GOT3 (cell line): ENCODE measurements around the gene RAPGEF5.

Experiments
- DNase-seq: peaks from one replicate; lab custom pipeline; 2025; ENCODE audit warnings: mixed read lengths; lab: John Stamatoyannopoulos, UW

The RAPGEF5 gene

DNA sequence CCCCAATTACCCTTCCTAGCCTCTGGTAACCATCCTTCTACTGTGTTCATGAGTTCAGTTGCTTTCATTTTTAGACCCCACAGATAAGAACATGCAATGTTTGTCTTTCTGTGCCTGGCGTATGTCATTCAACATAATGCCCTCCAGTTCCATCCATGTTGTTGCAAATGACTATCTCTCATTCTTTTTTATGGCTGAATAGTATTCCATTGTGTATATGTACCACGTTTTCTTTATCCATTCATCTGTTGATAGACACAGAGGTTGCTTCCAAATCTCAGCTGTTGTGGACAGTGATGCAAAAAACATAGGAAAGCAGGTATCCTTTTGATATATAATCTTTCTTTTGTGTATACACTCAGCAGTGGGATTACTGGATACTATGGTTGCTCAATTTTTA, 51.2 kb downstream of the RAPGEF5 start:
- DNase-seq: no peak

DNA sequence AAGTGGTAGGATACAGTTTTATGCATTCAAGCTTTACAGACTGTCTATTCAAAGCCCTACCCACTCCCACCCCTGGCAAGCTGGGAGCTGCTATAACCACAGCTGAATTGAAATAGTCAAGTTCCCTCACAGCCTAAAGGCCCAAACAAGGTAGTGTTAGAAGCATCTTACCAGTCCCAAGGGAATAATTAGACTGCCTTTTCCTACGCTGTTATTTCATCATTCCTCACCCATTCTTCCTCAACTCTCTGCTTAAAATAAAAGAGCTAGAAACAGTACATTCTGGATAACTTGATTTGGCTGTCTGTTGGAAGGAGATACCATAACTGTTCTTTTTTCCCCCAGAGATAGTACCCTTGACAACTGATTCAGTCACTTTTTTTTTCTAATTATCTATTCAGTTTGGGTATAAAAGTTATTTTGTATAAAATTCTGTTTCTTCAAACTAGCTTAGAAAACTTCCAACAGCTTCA, 54.0 kb downstream of the RAPGEF5 start:
- no peak for DNase-seq

GRCh38 chr7:22302193-22302592, 54.8 kb downstream of the RAPGEF5 start:
- no peak for DNase-seq

DNA sequence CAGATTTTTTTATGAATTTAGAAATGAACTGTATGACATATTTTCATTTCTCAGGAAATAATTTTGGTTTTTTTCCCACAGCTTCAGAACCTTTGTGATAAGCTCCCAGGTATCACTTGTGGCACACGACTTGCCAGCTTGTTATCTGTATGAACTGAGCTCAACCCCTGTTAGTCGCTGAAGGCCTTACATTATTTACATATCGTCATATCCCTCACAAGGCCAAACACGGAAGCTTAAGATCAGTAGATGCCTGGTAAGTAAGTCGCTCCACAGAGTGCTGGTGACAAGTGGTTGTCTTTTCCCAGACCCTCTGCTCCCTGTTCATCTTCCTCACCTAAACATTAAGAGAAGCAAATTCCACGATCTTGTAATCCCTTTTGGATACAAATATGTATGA, 55.2 kb downstream of the RAPGEF5 start:
- DNase-seq: no peak

DNA sequence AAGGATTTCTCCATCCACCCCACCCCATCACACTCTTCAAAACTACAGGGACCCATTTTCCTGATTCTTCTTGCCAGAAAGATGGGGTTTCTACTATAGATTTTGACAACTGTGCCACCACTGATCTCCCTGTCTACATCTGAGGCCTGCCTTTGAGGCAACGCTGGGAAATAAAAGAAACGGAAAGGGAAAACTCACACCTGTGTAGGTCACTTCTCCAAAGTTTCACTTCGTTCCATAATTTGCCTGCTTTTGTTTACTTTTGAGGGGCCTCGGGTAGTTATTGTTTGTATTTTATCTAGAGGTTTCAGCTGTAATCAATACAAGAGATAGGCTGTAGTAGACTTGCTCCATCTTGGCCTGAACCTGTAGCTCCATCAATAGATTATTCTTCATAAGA, 56.1 kb downstream of the RAPGEF5 start:
- no peak for DNase-seq

- DNase-seq: no peak
Measured at GRCh38 chr7:22296916-22297315, 60.0 kb downstream of the RAPGEF5 start.

GRCh38 chr7:22296265-22296566, 60.7 kb downstream of the RAPGEF5 start:
- no peak for DNase-seq

DNA sequence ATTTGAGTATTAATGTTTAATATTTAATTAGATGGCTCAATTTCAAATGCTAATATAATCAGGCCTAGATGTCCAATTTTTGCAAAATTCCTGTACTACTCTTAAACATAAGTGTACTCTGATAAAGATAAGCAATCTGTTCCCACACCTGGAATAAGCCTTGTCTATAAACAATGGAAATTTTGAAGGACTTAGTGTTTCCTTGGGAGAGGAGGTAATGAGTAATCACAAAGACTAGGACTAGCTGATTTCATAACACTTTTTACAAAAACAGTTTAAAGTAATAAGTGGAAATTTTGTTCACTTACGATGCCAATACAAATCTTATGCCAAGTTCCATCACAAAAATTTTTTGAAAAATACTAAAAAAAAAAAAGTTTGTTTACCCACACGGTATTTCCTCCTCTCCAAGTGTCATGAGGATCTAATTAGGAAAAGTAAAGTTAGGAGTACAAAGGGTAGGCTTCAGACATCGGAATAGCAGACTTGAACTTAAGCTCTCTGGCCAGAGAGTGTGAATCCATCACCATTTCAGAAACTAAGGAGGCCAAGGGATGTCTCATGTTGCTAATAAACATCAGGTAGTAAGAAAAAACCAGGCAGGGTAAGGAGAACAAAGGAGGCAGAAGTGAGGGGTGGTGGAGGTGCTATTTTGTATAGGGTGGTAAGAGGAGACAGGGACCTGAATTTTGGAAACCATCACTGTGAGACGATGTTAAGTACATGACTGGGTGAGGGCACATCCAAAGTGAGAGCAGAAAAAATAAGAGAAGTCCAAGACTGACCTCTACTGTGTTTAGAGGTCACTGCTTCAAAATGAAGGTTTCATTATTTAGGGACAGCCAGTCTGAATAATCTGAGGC, 61.3 kb downstream of the RAPGEF5 start:
- no peak for DNase-seq

GRCh38 chr7:22292531-22292930, 64.4 kb downstream of the RAPGEF5 start:
- DNase-seq: no peak

GRCh38 chr7:22291977-22292376, 65.0 kb downstream of the RAPGEF5 start:
- no peak for DNase-seq

GRCh38 chr7:22288202-22288601, 68.8 kb downstream of the RAPGEF5 start:
- no peak for DNase-seq

DNA sequence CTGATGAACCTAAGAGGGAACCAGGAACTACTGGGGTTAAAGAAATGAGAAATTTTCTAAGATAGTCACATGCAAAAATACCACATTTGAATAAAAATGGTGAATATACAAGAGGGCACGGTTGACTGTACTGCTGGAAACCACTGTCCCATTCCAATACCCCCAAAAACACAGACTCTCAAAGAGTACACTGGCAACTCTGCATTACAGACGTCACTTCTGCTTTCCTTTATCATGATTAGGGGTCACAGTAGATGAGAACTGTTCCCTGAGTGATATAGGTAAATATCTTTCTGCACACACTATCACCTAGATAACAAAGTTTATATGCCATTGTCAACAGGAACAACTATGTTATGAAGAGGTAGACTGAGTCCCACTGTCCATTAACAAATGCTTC, 69.5 kb downstream of the RAPGEF5 start:
- DNase-seq: no peak

- no peak for DNase-seq
Measured at GRCh38 chr7:22286436-22286835, 70.5 kb downstream of the RAPGEF5 start.

GRCh38 chr7:22281481-22281880, 75.5 kb downstream of the RAPGEF5 start:
- DNase-seq: no peak

DNA sequence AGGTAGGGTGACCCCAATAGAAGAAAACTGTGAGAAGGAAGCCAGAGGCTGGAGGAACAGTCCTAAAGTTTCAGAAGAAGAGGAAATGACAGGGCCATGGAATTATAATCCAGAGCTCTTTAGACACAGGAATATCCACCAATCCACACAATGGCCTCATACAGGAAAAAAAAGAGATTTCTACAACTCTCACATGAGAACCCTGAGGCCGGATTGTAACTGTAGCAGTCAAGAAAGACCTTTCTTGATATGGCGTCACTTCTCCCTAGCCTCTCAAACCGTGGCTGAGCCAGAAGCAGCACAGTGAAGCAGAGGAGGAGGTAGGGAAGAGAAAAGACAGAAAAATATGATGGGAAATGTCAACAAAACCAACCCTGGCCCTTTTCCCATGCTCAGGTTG, 76.9 kb downstream of the RAPGEF5 start:
- no peak for DNase-seq

GRCh38 chr7:22278660-22279059, 78.3 kb downstream of the RAPGEF5 start:
- DNase-seq: no peak

- DNase-seq: no peak
Measured at GRCh38 chr7:22277375-22277774, 79.6 kb downstream of the RAPGEF5 start.

GRCh38 chr7:22275661-22276060, 81.3 kb downstream of the RAPGEF5 start:
- no peak for DNase-seq

GRCh38 chr7:22271311-22271710, 85.6 kb downstream of the RAPGEF5 start:
- no peak for DNase-seq

DNA sequence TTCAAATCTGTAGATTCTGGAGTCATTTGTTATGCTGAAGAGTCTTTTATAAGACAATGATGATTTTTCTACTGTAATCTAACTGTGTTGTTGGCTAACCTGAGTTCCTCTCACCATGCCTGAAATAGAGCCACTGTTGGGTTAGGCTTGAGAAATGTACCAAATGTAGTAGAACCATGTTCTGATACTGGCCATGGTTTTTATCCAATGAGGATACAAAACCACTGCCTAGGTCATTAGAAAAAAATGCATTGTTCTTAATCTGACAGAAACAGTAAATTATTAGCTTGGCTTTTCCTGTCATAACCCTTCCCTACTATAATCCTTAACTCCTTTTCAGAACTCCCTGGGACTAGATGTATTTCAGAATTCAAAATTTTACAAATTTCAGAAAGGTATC, 86.6 kb downstream of the RAPGEF5 start:
- no peak for DNase-seq

DNA sequence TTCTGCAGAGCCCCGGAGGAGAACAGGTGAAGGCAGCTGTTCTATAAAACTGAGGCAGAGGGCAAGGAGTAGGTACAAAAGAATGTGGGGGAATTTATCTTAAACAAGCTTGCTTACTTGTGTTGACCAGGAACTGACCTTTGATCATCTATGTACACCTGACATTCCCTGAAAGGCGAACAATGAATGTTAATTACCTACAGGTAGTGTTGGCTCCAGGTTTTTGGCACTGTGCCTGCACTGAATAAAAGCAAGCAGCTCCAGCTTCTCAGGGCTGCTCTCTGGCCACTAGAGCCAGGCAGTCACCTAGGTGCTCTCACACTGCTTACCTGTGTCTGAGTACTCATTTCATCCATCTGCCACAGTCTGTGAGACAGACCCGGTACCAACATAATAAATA, 87.0 kb downstream of the RAPGEF5 start:
- DNase-seq: no peak

DNA sequence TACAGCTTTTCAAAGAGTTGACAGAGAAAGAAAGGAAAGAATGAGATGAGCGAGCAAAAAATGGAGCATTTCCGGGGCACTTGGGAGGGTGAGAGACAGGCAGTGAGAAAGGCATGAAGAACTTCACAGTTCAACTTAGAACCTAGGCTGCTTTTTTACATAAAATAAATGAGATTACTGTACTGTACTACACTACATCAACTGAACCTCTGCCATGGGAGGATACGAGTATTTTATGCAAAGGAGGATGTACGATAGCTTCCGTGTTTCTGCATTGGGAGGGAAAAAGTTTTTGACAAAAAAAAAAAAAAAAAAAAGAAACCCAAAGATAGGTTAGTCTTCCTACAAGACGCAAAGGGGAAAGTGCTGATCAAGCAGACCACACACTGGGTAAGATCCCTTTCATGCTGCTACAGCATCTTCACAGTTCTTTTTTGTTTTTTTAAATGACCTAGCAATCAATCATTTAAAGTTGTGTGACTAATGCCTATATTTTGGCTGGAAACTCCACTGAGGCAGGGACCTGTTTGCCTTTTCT, 88.0 kb downstream of the RAPGEF5 start:
- no peak for DNase-seq

DNA sequence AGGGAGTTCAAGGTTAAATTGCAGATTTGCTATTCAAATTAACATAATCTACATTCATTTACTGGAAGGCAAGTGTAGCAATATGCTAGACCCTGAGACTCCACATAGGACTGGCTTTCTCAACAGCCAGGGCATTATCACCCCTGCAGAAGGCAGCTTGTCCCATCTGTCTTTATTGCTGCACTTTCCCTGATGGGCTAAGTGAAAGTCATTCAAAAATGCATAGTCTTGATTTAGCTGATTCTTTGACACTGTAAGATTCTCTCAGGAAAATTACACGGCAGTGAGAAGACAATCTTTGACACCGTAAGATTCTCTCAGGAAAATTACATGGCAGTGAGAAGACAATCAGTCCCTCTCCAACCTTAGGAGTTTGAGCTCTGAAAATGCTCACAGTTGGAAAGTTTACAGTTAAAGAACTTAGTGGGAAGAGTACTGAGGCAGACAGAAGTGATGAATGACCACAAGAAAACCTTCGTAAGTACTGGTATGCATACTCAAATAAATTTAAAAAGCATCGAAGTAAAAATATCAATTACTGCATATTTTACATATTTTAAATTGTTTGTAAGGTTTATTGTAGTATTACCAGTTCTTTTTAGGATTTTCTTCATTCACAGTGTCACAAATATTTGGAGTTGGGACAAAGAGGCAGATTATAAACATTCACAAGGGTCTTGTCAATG, 88.9 kb downstream of the RAPGEF5 start:
- no peak for DNase-seq
